GM19351 (cell line): ENCODE results near the gene SLAMF9.
A peak's percentile ranks its signal among the peaks of the same experiment; 100 is the strongest.
"Not testable (repeated sequence)": the region's sequence is repeated elsewhere in the genome, so short reads cannot be mapped to it uniquely, and the experiment has no call there.

Source experiments
- ATAC-seq: cut with Tn5 transposase; IDR thresholded peaks from one replicate; pipeline ENCODE4 v1.9.1; 2021; ENCODE audit warnings: mild to moderate bottlenecking, moderate library complexity; ENCODE audit not compliant: unreplicated experiment

SLAMF9 gene

DNA sequence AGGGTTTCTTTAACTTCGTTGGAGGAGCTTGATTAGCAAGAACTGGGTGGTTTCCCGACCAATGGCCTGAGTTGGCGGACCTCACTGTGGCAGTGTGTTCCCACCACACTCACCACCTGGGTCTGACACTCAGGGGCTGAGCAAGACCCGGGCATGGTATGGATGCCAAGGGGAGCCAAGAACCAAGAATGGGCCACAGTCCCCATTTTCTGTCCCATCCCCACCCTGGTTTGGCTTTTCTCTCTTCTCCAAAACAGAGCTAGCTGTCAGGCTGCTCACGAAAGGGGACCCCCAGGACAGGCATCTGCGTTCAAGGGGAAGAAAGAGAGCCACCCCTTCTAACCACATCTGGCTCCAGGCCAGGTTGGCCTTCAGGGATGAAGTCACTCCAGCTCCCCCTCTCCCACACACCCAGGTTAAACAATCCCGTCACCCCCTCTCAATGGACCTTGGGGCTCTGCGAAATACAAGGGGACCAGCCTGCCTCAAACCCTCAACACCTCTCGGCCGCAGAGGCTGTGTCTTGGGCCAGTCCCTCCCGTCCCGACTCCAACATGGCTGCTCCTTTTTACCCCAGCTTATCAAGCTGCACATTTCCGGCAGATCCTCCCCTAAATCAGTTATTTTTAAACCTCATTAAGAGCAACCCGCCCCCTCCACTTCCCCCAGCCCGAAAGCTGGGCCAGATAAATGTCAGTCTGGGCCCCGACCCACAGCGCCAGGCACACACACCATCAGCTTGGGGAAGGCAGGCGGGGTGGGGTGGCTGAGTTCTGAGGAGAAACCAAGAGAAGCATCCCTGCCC lies 32.1 kb downstream of the SLAMF9 start:
- ATAC-seq, result no peak

DNA sequence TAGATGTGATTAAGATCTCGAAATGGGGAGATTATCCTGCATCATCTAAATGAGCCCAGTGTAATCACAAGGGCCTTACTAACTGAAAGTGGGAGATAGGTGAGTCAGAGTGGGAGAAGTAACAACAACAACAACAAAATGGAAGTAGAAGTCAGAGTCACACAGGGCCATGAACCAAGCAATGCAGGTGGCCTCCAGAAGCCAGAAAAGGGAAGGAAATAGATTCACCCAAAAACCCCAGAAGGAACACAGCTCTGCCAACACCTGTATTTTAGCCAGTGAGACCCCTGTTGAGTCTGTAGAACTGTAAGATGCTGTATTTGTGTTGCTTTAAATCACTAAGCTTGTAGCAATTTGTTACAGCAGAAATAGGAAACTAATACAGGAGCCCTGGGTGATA lies 32.8 kb downstream of the SLAMF9 start:
- ATAC-seq, result peak; percentile 27

DNA sequence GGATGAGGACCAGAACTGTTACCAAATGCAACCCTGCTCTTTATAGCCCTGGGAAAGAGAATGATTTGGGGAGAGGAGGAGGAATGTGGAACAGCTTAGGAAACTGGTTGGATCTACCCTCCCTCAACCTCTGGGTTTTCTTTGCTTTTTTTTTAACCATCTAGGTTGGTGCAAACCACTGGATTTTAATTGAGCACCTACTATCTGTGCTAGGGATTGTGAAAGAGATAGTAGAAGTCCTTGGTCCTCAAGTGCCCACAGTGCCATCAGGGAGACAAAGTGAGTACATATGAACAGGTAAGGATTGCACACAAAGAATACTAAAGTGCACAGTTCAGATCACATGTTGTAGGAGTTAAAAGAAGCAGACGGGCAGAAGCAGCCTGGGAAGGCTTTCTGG lies 33.4 kb downstream of the SLAMF9 start:
- no peak for ATAC-seq

DNA sequence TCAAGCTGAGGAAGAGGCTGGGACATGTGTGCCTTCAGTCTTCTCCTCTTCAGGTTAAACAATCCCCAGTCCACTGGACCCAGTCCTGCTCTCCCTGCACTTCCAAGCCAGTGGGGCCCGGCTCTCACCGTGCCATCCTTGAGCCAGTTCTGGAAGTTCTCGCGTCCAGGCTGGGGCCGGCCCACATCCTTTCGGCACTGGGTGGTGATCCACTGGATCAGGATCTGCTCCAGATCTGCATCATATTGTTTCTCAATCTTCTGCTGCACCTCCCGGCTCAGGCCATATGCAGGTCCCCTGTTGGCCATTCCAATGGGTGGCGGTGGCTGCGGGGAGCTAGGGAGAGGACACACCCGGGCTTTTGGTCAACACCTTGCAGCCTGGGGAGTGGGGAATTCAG lies 33.8 kb downstream of the SLAMF9 start:
- ATAC-seq, result no peak

DNA sequence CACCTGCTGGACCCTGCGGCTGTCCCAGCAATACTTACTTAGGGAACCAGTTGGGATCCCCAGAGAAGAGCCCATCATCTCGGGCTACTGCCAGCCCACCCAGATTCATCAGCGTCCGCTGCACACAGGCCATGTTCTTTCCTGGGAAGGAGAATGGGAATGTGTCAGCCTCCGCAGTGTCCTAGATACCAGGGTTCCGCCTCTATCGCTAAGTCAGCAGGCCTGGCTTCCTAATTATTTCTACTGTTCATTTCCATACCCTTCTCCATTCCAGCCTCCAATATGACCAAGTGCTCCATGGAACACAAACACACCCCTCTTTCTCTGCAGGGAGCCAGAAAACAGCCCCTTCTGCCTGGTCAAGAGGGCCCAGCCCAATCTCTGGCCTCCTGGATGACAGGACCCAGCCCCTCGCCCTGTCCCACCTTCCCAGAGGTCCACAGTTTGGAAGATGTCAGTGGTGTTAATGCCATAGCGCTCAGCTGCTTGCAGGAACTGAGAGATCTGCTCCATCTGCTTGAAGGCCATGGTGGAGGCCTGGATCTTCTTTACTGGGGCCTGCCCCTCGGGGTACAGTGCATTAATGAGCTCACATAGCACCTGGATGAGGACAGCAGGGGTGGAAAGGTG lies 34.7 kb downstream of the SLAMF9 start:
- no peak for ATAC-seq

DNA sequence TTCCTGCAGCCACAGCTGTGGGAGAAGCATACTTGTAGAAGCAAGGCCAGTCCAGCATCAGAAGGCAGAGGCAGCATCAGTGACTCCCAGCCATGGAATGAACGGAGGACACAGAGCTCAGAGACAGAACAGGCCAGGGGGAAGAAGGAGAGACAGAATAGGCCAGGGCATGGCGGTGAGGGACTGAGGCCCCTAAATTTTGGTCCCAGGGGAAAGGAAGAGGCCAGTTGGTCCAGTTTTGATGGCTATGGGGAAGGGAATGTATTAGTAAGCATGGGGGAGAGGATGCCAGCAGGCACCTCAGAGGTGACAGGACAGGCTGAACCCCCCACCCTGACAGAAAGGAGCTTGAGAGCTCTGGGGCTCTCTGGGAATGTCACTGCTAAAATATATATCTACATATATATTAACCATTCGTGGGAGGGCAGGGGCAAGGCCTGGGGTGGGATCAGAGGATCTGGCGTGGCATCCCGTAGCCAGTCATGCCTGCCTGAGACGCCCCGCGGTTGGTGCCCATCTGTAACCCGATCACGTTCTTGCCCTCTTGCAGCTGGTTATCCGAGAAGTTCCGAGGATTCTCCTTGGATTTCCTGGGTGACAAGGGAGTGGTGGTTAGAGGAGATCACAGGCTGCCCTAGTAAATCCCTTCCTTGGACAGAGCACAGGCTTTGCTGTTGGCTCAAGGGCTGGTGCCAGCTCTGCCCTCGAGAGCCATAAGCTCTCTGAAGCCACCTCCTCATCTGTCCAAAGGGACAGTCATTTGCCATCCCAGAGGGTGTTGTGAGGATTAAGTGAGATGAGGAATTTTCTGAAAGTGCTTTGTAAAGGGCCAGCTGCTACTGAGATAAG lies 35.5 kb downstream of the SLAMF9 start:
- ATAC-seq, result no peak

DNA sequence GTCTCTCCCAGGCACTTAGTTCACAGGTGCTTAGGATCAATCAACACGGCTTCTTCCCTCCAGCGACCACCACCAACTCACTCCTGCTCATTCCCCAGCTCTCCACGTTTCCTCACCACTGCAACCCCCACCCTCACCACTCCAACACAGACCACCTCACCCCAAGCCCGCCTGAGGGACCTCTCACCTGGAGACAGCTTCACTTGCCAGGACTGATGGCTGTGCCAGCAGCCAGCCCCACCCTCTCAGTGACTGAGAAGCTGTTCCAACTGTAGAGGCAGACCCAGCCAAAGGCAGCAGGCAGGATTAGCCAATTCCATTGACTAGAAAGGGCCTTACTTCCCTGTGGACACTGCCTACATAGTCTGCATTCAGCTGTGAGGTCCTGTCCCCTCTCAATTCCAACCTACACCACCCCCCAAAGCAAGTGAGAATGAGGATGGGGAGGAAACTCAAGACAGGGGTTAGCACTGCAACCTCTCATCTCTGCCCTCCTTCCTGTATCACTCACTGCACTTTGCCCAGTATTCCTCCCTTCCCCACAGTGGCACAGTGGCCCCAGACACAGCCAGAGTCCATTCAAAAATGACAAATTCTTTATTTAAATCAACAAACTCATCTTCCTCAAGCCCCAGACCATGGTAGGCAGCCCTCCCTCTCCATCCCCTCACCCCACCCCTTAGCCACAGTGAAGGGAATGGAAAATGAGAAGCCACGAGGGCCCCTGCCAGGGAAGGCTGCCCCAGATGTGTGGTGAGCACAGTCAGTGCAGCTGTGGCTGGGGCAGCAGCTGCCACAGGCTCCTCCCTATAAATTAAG lies 36.3 kb downstream of the SLAMF9 start:
- ATAC-seq, result no peak

DNA sequence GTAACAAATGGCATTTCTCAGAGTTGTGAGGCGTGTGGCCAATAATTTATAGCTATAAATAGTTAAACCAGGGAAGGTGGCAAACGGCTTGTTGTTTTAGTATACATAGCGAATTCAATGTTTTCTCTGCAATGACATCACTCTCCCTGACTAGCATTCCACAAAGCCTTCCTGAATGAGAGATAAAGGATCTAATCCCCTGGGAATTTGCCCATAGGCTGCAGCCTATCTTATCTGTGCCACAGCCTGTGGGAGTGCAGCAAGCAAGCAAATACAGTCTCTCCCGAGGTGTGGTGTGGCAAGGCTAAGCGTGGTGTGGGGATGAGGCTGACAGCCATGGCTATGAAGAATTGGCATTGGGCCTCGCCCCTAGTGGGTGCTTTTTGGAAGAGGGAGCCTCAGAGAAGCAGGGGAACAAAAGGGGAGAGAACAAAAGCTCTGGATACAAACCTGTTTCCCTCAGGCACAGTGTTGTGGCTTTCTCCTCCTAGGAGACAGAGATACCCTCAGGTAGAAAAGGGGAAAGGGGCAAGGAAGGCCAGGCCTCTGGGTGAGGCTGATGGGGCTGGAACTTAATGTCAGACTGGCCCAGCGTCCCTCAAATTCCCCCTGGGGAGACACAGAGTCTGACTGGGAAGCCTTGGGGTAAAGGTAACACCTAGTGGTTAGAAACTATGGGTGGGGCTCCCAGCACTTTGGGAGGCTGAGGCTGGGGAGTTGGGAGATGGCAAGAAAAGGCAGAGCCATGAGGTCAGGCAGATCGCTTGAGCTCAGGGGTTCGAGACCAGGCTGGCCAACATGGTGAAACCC lies 37.6 kb downstream of the SLAMF9 start:
- no peak for ATAC-seq

DNA sequence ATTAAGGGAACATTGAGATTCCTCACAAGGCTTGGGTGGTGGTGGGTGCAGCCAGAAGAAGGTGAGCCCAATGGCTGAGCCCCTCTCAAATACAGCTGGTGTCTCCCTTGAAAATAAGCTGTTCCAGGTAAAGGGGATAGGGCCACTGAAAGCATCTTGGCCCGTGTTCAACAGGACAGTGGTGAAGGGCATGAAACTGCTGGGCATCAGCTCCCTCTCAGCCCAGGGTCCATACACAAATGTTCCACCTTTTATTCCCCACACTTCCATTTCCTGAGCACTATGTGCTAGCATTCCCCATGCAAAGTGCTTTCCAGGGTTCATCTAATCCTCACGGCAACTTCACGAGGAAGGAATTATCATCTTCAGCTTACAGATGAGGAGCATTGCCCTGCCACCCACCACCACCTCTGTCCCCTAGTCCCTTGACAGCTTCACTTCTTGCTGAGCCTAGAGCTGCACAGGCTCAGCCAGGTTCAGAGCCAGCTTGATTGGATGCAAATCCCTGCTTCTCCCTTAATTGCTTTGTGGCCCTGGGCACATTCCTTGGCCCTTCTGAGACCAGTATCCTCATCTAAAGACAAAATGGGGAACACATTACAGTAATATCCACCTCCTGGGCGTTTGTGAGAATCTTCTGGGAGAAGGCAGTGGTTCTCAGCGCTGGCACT lies 38.3 kb downstream of the SLAMF9 start:
- ATAC-seq, result no peak

DNA sequence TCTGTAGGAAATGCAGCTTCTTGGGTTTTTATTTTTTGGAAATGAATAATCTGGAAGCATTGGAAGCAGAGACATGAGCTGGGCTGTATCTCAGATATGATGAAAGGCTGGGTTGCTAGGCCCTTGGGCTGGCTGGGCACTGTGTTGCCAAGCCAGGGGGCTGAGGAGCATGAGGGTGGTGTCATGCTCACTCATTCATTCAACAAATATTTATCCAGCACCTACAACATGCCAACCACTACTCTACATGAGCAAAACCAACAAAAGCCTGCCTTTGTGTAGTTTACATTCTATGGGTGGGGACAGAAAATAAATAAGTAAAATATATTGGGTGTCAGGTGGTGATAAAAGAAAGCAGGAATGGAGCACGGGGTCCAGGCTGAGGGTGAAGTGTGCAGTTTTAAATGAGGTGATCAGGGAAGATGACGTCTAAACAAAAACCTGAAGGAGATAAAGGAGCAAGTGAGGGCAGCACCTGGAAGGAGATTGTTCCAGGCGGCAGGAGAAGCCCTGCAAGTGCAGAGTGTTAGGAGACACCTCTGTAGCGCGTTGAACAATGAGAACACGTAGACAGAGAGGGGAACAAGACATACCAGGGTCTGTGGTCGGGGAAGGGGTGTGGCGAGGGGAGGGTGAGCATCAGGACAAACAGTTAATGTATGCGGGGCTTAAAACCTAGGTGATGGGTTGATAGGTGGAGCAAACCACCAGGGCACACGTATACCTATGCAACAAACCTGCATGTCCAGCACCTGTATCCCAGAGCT lies 39.6 kb downstream of the SLAMF9 start:
- ATAC-seq, result no peak

DNA sequence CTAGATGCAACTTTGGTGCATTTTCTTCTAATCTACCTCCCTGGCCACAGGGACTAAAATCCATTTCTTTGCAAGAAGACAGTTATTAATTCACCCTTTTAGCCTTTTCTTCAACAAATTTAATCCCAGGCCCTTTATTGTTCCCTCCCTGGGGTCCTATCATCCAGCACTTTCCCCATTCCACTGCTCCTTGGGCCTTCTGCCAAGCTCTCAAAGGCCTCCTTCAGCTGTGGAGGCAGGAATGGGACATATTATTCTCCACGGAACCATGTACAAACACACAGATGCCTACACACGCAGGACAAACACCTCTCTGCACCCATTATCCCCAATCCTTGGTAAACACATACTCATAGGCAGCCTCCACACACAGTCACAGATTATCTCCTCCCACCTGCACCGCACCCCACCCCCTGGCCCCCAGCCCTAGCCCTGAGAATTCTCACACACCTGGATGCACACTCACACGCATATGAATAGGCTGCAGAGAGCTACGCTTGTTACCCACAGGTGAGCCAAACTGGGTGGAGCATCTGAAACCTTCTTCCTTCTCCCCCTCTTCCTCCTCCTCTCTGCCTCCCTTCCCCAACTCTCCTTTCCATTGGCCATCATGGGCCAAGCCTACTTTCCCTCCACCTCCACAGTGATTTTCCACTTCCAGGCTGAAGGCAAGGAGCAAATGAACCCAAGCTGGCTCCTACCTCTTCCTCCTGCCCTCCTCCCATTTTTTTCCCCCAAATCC lies 40.4 kb downstream of the SLAMF9 start:
- ATAC-seq, result no peak

DNA sequence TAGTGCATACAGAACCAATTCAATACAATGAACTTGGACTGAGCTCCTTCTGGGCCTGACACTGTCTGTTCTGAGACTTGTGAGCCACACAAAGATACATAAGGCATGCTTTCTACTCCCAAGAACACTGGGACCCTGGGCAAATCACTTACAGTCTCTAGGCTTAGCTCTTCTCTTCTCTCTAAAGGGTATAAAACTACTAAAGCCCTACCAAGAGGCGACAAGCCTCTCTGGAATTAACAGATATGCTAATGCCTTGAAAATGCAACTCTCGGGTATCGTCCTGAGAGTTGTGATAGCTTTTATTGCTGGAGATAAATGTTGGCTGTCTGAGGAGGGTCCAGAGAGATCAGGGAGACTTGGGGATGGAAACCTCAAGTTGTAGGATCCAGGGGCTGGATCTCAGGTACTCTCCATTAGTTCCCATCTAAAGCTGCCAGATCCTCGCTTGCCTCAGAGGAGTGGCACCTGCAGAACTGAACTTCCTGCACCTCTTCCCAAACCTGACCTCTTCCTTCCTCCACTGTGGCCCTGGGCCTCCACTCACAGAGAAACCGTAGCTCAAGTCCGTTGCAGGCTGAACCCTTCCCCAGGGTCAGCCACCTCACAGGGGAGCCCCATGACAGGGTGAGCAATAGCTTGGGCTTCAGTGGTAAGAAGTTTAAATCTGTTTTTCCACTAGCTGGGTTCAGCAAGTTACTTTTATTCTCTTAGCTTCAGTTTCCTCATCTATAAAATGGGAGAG lies 42.5 kb downstream of the SLAMF9 start:
- no peak for ATAC-seq

DNA sequence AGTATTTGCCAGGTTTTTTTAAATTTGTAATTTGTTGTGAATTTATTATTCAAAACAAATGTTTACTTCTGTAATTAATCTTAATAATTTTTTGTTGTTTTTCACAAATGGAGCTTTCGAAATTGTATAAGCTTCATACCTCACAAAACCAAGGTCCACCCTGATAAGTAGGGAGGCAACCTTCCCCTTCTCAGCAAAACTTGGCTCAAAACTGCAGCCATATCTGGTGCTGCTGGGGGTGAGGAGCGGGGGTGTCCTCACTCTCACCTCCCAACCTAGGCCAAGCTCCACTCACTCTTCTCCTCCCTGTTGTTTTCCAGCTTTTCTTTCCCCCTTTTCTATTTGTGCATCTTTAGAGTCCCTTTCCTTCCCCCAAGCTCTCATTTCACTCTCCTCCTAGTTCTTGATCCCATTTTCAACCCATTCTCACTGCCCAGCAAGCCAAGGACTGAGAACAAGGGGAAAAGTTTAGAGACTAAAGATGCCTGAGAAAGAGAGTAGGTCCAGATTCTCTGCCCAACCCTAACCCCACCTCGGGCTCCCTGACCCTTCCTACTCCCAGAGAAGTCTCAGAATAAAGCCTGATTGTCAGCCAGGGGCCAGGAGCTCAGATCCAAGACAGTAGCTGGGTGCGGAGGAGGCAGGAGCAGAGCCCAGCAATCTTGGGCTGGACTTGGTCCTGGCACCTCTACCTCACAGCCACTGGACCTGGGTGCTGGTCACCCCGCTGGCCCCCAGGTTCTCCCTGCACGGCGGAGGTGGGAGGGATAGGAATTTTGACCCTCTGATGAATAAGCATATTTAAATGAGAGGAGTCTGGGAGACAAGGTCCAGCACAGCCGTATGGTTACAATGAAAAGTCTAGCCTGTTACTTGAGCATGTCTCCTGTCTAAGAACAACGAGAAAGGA lies 45.8 kb downstream of the SLAMF9 start:
- ATAC-seq, result no peak

DNA sequence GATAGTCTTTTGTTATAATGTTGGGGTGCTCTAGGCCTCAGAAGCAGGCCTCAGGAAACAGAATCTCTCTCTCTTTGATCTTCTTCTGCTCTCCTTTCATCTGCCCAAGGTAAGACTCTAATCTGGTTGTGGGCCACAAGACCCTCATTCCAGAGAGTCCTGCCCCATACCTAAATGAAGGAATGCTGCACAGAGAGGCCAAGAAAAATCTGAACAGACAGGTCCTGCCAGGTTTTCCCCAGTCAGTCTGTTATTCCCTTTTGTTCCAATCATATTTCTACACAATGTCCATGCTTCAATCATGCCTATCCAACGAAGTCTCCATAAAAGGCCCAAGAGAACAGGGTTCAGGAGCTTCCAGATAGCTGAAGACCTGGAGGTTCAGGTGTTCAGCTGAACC lies 47.1 kb downstream of the SLAMF9 start:
- no peak for ATAC-seq

DNA sequence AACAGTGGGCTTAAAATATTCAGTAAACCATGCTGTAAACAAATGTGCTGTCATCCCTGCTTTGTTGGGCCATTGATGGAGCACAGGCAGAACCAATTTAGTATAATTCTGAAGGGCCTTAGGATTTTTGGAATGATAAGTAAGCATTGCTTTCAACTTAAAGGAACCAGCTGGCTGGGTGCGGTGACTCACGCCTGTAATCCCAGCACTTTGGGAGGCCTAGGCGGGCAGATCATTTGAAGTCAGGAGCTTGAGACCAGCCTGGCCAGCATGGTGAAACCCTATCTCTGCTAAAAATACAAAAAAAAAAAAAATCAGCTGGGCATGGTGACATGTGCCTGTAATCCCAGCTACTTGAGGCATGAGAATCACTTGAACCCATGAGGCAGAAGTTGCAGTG lies 50.0 kb downstream of the SLAMF9 start:
- not testable (repeated sequence) for ATAC-seq

DNA sequence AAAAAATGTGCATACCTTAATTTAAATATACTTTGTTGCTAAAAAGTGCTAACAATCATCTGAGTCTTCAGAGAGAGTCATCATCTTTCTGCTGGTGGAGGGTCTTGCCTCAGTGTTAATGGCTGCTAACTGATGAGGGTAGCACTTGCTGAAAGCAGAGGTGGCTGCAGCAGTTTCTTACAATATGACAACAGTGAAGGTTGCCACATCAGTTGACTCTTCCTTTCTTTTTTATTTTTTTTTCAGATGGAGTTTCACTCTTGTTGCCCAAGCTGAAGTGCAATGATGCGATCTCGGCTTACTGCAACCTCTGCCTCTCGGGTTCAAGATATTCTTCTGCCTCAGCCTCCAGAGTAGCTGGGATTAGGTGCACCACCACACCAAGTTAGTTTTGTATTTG lies 51.5 kb downstream of the SLAMF9 start:
- no peak for ATAC-seq
